Right forelimb (tissue), 1 donor: ENCODE data around the gene OR10T2.
"Not testable (repeated sequence)": the region's sequence is repeated elsewhere in the genome, so short reads cannot be mapped to it uniquely, and the experiment has no call there.

Experiments
- DNase-seq: peaks from one replicate; pipeline ENCODE4 v3.0.0-alpha.2; 2018

Gene OR10T2

GRCh38 chr1:158354255-158354654 lies 45.0 kb downstream of the OR10T2 start:
- no peak for DNase-seq

- no peak for DNase-seq
These were observed 45.8 kb downstream of the OR10T2 start, which contains the start of gene CD1E for GRCh38 chr1:158353303-158354075. TSS of gene CD1E (plus strand) at chr1:158353894. CDS start at chr1:158353989, 95 bp downstream.

- not testable (repeated sequence) for DNase-seq
These were observed 50.3 kb downstream of the OR10T2 start for GRCh38 chr1:158348946-158349345.
